Endometrial microvascular endothelial cells (primary cell): Measurements from ENCODE around the gene SCN3B. TPM values are rescaled to one million over a fixed set of nuclear protein-coding genes. Genes with fewer than 3 reads are reported as not detected.

Experiments
- in situ Hi-C: cut with HindIII; loops from 2 replicates; pipeline ENCODE4 v1.10.0; 2017; ENCODE audit warnings: low sequenced_read_pairs, low pct_unique_long_range_greater_than_20kb; ENCODE audit errors: inconsistent ontology term
- total RNA-seq: library from RNA; depleted of rRNA; stranded (reverse); fragments of >200 nt; gene quantifications from one replicate; pipeline ENCODE4 v1.2.3, GENCODE V29; 2015; ENCODE audit errors: inconsistent ontology term

Gene SCN3B
- total RNA-seq, 1 donor from 2014 or later: 0.56 TPM

DNA sequence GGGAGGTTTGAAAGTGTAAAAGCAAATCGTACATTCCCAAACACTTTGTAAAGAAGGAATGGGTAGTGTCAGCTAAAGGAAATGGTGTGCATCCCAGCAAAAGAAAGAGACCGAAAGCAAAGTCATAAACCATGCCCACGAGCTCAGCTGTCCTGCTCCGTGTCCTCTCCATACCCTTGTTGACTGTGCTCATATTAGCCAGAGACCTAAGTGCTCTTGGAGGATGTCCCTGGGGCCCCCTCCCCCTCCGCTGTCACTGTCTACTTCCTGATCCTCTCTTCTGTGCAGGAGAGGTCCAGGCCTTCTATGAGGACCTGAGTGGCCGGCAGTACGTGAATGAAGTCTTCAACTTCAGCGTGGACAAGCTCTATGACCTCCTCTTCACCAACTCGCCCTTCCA lies 46.1 kb downstream of the SCN3B start:
- in situ Hi-C loops: no loop called here

GRCh38 chr11:123607781-123608180 lies 46.6 kb downstream of the SCN3B start:
- in situ Hi-C loops: no loop called here

- in situ Hi-C loops: no loop called here
Observed at GRCh38 chr11:123603666-123604065, 50.8 kb downstream of the SCN3B start.

DNA sequence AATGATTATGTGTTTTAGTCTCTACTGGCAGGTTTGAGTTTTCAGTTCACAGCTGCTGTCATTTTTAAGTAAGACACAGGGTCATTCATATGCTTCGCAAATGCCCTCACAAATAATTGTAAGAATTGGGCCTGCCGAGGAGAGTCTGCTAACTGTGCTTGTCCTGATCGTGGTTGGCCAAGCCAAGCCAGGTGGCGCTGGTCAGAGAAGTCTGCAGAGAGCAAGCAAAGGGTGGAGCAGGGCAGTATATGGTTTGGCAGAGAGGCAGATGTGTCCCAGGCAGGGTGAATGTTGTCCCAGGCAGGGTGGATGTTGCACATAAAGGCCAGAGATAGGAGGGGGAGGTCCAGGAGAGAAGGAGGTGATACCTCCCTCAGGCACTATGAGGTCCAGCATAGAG lies 52.7 kb downstream of the SCN3B start:
- in situ Hi-C loops: no loop called here

- in situ Hi-C loops: no loop called here
Observed at GRCh38 chr11:123601136-123601535, 53.3 kb downstream of the SCN3B start.

GRCh38 chr11:123597859-123598258 lies 56.6 kb downstream of the SCN3B start:
- in situ Hi-C loops: no loop called here

DNA sequence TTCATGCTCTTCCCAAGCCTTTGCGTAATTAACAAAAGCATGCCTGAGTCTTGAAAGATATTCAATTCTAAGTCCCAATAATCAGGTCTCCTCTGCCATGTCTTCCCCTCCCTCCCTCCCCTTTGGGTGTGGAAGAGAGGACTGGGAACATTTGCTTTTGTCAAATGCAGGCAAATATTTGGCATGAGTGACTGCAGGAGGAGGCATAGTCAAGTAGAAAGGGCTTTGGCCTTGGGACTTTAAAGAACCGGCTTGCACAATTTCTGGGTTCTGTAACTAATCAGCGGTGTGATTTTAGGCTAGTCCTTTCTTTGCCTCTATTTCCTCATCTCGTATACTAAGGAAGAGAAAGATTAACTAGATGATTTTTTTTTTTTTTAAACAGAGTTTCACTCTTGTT lies 59.5 kb downstream of the SCN3B start:
- in situ Hi-C loops: no loop called here

DNA sequence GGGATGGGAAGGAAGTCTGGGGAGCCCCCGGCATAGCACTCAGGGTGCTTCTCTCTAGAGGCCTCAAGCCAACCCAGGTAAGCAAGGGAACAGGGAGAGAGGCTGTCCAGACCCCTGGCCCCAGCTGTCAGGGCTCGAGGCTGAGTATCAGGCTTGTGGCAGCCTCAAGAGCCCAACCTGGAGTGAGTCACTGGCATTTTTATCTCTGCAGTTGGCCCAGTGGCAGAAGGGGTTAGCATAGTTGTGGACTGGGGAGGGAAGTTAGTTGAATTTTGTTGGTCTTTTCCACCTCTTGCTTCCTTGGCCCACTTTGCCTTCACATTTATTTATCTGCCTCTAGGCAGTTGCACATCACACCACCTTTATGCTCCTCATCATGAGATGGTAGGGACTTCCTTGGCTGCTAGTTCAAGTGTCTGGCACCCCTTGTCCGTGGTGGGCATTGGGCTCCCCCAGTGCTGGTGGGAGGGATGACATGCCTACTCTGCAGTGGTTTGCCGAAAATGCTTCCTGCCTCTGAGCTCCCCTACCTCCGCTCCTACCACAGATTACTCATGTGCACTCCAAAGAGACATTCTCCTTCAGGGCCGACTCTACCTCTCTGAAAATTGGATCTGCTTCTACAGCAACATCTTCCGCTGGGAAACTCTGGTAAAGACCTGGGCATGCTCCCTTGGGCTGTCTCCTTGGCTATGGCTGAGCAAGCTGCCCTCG lies 60.1 kb downstream of the SCN3B start:
- in situ Hi-C loops: no loop called here

GRCh38 chr11:123593570-123593969 lies 60.9 kb downstream of the SCN3B start:
- in situ Hi-C loops: no loop called here

DNA sequence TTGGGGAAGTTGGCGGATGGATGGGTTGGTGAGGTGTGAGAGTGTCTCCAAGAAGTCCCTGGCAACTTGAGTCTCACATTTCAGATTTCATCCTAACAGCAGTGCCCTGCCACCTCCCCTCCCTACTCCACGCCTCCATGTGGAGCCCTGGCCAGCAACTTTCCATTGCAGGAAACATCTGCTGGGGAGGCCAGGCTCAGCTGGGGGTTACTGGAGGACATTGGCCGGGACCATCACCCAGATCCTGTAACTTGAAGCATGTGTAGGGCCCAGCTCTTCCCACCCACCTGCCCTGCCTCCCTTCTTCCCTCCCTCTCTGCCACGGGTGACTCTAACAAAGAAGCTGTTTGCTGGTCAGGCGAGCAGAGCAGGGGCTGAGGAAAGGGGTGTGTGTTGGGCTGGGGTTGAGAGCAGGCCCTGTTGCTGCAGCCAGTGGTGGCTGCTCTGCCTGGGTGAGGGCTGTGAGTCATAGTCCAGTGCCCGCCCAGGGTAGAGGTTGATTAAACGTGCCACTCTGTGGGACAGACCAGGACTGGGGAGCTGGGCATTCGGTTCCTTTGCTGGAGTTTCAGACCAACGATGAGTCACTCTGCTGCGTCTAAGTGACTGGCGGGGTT lies 64.0 kb downstream of the SCN3B start:
- in situ Hi-C loops: no loop called here

- in situ Hi-C loops: no loop called here
Observed at GRCh38 chr11:123588864-123589262, 65.6 kb downstream of the SCN3B start.

GRCh38 chr11:123588117-123588863 lies 66.1 kb downstream of the SCN3B start:
- in situ Hi-C loops: no loop called here

DNA sequence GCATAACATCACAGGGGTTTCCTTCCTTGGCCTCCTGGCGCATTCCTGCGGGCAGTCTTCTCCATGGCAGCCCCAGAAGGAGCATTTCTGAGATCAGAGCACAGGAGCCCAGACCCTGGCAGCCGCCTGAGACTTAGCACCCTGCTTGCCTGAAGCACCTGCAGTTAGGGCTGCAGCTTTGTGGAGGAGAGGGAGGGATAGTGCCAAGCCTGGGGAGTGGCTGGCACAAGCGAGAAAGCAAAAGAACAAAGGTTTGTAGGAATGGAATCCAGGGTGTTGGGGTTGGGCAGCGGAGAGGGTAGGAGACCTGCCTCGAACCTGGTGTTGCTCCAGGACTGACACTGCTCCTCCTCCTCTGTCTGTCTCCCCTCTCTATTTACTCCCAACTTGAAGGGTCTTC lies 66.9 kb downstream of the SCN3B start:
- in situ Hi-C loops: no loop called here

DNA sequence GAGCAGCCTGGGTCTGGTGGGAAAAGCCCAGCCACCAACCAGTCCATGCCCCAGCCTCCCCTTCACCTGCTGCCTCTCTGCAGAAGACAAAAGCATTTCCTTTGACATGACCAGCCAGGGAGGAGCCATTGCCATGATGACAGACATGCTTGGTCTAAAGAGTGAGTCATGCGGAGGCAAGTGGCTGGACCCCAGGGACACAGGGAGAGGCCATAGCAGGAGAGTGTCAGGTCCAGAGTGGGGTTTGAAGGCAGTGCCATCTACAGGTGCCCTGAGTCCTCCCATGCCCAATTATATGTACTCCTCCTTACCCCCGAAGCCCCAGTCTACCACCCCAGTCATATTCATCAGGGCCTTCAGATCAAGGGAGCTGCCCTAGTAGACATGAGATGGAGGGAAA lies 67.4 kb downstream of the SCN3B start:
- in situ Hi-C loops: no loop called here

- in situ Hi-C loops: no loop called here
Observed at GRCh38 chr11:123586568-123586967, 67.9 kb downstream of the SCN3B start.

- in situ Hi-C loops: no loop called here
Observed at GRCh38 chr11:123585706-123586105, 68.7 kb downstream of the SCN3B start.

DNA sequence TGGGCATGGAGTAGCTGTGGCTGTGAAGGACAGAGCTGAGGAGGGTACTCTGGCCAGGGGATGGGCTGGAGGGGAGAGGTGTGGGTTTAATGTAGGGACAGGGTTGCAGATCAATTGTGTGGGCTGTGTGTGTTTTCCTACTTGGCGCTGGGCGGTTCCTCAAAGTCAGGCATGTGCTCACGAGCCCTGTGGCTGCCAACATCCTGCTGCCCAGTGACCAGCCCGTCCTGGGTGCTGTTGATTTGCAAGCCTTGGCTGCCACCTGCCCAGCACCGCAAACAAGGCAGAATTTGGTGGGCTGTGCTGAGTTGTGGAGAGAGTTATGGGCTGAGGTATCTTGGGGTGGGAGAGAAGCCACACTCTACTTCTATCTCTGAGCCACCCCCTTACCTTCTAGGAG lies 69.2 kb downstream of the SCN3B start:
- in situ Hi-C loops: no loop called here

DNA sequence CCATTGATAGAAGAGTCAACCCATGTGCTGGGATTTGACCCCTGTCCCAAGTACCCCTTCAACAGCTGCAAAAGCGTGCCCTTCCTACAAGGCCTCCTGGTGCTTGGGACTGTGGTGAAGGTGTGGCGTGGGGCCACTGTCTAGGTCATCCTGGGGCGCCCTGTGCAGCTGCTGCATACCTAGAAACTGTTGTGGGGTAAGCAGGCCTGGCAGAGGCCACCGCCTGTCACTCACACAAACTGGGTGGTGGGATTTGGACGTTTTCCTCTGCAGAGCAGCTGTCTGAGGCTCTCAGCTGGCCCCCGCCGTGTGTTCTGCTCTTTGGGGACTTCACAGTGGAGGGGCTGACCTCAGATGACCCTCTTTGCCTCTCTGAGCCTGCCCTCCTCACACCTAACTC lies 69.7 kb downstream of the SCN3B start:
- in situ Hi-C loops: no loop called here

DNA sequence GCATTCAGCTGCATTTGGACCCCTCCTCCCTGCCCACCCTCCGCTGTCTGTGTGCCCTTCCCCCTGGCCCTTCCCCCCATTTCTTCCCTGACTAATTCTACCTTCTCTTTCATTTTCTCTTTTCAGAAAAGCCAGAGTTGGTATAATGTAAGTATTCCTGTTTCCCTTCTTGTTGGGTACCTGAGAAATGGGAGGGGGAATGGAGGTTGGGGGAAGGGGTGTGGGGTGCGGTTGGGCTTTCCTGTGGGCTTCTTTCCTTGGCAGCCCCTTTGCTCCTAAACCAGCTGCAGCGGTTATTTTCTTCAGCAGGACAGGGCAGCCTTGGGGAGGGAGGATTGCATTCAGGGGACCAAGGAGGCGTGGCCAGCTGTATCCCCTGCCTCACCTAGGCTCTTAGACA lies 70.2 kb downstream of the SCN3B start:
- in situ Hi-C loops: no loop called here

- in situ Hi-C loops: no loop called here
Observed at GRCh38 chr11:123582992-123583504, 71.4 kb downstream of the SCN3B start.
